Non-pigmented ciliary epithelial cell (primary cell): ENCODE data around the gene DCAF15.

ENCODE experiments used
- DNase-seq: peaks from one replicate; pipeline ENCODE4 v3.0.0-alpha.2; 2010; ENCODE audit warnings: low read depth

The DCAF15 gene

GRCh38 chr19:13976446-13976845 is 24.1 kb downstream of the DCAF15 start:
- DNase-seq: no peak

GRCh38 chr19:13977803-13978202 is 25.5 kb downstream of the DCAF15 start:
- DNase-seq: no peak

GRCh38 chr19:13978351-13979243 is 26.3 kb downstream of the DCAF15 start:
- no peak for DNase-seq

- DNase-seq: no peak
These were observed 26.9 kb downstream of the DCAF15 start for GRCh38 chr19:13979244-13979615.

GRCh38 chr19:13979686-13980085 is 27.4 kb downstream of the DCAF15 start:
- no peak for DNase-seq

- DNase-seq: no peak
These were observed 28.0 kb downstream of the DCAF15 start for GRCh38 chr19:13980340-13980739.

- no peak for DNase-seq
These were observed 28.7 kb downstream of the DCAF15 start for GRCh38 chr19:13981021-13981420.

GRCh38 chr19:13981467-13981866 is 29.2 kb downstream of the DCAF15 start:
- no peak for DNase-seq

- no peak for DNase-seq
These were observed 29.7 kb downstream of the DCAF15 start for GRCh38 chr19:13981988-13982501.

- no peak for DNase-seq
These were observed 30.5 kb downstream of the DCAF15 start for GRCh38 chr19:13982773-13983172.

- no peak for DNase-seq
These were observed 31.0 kb downstream of the DCAF15 start for GRCh38 chr19:13983213-13983889.

- no peak for DNase-seq
These were observed 31.9 kb downstream of the DCAF15 start for GRCh38 chr19:13984186-13984585.

- DNase-seq: no peak
These were observed 32.8 kb downstream of the DCAF15 start for GRCh38 chr19:13984875-13985741.

- no peak for DNase-seq
These were observed 33.5 kb downstream of the DCAF15 start for GRCh38 chr19:13985771-13986347.

- no peak for DNase-seq
These were observed 34.1 kb downstream of the DCAF15 start for GRCh38 chr19:13986348-13986904.

- DNase-seq: no peak
These were observed 35.0 kb downstream of the DCAF15 start for GRCh38 chr19:13987101-13987890.

- DNase-seq: no peak
These were observed 37.2 kb downstream of the DCAF15 start for GRCh38 chr19:13989487-13989886.

GRCh38 chr19:13990085-13990484 is 37.8 kb downstream of the DCAF15 start:
- DNase-seq: no peak

- DNase-seq: no peak
These were observed 39.7 kb downstream of the DCAF15 start for GRCh38 chr19:13992025-13992424.

- no peak for DNase-seq
These were observed 41.4 kb downstream of the DCAF15 start for GRCh38 chr19:13993590-13994300.
